GM06990 (cell line): ENCODE results near the gene DACH1.

Experiments
- DNase-seq: peaks from one replicate; pipeline ENCODE4 v3.0.0-alpha.2; 2011; ENCODE audit not compliant: insufficient read length; ENCODE audit errors: extremely low read depth
- H3K27me3 ChIP-seq: replicated peaks from 2 replicates; pipeline ENCODE4 v1.6.0; 2011; ENCODE audit warnings: low read length; ENCODE audit not compliant: control insufficient read depth, insufficient read depth
- H3K36me3 ChIP-seq: 2 replicates; pipeline ENCODE4 v1.5.1; 2011; ENCODE audit warnings: low read length; ENCODE audit not compliant: control insufficient read depth, insufficient read depth
- H3K4me3 ChIP-seq: replicated peaks from 2 replicates; pipeline ENCODE4 v1.5.1; 2011; ENCODE audit warnings: low read depth, mild to moderate bottlenecking, control low read depth, low read length
- TF ChIP-seq, protein P1 (sequence below): IDR thresholded peaks from 2 replicates; pipeline ENCODE4 v1.5.1; 2011; ENCODE audit warnings: low read length, control low read depth, mild to moderate bottlenecking, inconsistent platforms; ENCODE audit not compliant: insufficient read depth, poor library complexity, severe bottlenecking

The DACH1 gene

GRCh38 chr13:71603255-71603654 is 263.7 kb downstream of the DACH1 start:
- Histone ChIP-seq H3K36me3 (no peaks in the 10 kb centered on the region), H3K4me3 (no peak overlapping the region), H3K27me3 (no peaks in the 10 kb centered on the region)
- no peak for DNase-seq
- TF ChIP-seq, protein P1, sequence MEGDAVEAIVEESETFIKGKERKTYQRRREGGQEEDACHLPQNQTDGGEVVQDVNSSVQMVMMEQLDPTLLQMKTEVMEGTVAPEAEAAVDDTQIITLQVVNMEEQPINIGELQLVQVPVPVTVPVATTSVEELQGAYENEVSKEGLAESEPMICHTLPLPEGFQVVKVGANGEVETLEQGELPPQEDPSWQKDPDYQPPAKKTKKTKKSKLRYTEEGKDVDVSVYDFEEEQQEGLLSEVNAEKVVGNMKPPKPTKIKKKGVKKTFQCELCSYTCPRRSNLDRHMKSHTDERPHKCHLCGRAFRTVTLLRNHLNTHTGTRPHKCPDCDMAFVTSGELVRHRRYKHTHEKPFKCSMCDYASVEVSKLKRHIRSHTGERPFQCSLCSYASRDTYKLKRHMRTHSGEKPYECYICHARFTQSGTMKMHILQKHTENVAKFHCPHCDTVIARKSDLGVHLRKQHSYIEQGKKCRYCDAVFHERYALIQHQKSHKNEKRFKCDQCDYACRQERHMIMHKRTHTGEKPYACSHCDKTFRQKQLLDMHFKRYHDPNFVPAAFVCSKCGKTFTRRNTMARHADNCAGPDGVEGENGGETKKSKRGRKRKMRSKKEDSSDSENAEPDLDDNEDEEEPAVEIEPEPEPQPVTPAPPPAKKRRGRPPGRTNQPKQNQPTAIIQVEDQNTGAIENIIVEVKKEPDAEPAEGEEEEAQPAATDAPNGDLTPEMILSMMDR: no peak

- TF ChIP-seq, protein P1: no peak
- H3K4me3 ChIP-seq: no peak overlapping the region
- H3K27me3 ChIP-seq: no peaks in the 10 kb centered on the region
- H3K36me3 ChIP-seq: no peaks in the 10 kb centered on the region
- DNase-seq: no peak
Measured at GRCh38 chr13:71602344-71602743, 264.7 kb downstream of the DACH1 start.

DNA sequence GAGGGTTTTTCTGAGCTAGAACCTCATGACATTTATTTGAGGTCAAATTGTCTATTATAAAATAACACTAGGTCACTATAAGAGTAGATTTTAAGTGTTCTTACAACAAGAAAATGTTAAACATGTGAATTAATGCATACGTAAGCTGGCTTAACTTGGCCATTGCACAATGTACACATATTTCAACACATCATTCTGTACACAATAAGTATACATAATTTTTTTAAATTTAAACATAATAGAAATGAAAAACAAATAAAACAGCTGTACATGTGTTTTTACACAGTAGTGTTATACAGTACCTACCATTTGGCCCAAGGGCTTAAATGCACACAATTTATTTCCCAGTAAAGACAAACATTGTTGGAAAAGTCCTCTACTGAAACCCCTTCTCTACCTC is 269.9 kb downstream of the DACH1 start:
- no peaks in the 10 kb centered on the region for H3K36me3 ChIP-seq

DNA sequence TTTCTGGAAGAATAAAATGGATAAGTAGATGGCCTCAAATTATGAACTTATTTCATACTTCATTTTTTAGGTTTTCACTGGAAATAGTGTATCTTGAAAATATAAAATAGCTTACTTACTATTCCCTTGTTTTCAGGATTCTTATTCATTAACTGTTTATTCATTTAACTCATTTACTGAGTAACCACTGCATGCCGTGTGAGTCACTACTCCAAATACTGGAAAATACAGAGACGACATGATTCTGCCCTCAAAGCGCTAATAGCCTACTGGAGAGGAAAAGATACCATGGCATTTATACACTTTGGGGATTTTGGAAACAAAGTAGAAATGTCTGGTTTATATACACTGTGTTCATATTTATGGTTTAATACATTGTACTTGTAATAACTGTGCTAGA is 270.9 kb downstream of the DACH1 start:
- no peak overlapping the region for H3K4me3 ChIP-seq
- TF ChIP-seq, protein P1: no peak
- no peaks in the 10 kb centered on the region for H3K27me3 ChIP-seq
- no peak for DNase-seq
- no peaks in the 10 kb centered on the region for H3K36me3 ChIP-seq

More for the DNA sequence above, 269.9 kb downstream of the DACH1 start:
- Histone ChIP-seq H3K4me3 (no peak overlapping the region), H3K27me3 (no peaks in the 10 kb centered on the region)
- TF ChIP-seq, protein P1: no peak
- no peak for DNase-seq

DNA sequence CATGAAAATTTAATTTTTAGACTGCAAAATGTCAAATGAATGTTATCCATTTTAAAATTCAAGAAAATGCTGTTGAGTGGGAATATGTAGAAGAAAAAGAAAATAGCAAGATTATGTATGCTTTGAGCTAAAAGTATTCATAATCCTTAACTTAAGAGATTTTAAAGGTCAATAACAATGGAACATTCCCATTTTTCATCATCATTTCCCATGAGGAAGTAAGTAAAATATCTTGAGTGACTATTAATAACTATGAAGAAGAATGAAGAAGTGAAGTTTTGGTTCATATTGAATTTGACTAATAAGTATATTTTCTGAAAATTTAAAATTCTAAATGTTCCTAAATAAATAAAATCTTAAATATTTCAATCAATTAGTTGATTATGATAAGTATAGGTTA is 273.4 kb downstream of the DACH1 start:
- DNase-seq: no peak
- Histone ChIP-seq H3K27me3 (no peaks in the 10 kb centered on the region), H3K4me3 (no peak overlapping the region), H3K36me3 (no peaks in the 10 kb centered on the region)
- TF ChIP-seq, protein P1: no peak

DNA sequence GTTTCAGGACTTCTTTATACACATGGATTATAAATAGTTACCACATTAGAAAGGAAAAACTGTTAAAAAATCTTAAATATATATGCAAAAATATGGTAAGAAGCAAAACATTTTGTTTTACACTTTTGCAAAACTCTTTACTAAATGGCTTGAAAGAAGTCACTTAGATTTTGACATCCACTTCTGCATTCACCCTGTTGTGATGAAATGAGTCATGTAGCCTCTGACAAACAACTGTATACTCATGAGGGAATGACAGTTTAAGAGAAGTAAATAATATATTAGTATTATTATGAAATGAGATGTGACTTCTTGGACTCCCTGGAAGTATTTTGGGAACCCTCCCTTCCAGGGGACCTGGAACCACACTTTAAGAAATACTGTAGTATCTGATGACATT is 275.6 kb downstream of the DACH1 start:
- TF ChIP-seq, protein P1: no peak
- Histone ChIP-seq H3K4me3 (no peak overlapping the region), H3K36me3 (no peaks in the 10 kb centered on the region), H3K27me3 (no peaks in the 10 kb centered on the region)
- DNase-seq: no peak
